Caco-2 (cell line): ENCODE measurements around the gene EXOSC5. TPM values are rescaled to one million over a fixed set of nuclear protein-coding genes. Genes with fewer than 3 reads are reported as not detected.

Experiments
- BruUV-seq: library from RNA; stranded (reverse); fragments of 400-500 nt; replicated peaks from 2 replicates; lab custom pipeline; 2021; lab: Mats Ljungman, UMichigan
- CTCF ChIA-PET: fragments of 300-600 bp; sonication (Branson Sonifier 250); formaldehyde crosslinking; loops from one replicate; lab custom pipeline; 2022; ENCODE audit warnings: antibody characterized with exemption; lab: Charles Lee
- POLR2A ChIA-PET: fragments of 300-600 bp; sonication (Branson Sonifier 250); formaldehyde crosslinking; loops from one replicate; lab custom pipeline; 2022; ENCODE audit warnings: antibody characterized with exemption; lab: Charles Lee
- DNase-seq, 2 experiments: peaks; one replicate each; pipeline versions ENCODE4 v3.0.0 to v3.0.0-alpha.2; 2020 to 2022
- H3K27me3 ChIP-seq: replicated peaks from 2 replicates; pipeline ENCODE4 v1.6.0; 2011; ENCODE audit warnings: low read length; ENCODE audit not compliant: control insufficient read depth, insufficient read depth
- H3K36me3 ChIP-seq: 2 replicates; pipeline ENCODE4 v1.5.1; 2011; ENCODE audit warnings: low read length; ENCODE audit not compliant: control insufficient read depth, insufficient read depth
- H3K4me1 ChIP-seq: fragments of 250-450 bp; sonication (Bioruptor Pico); 2 replicates; pipeline ENCODE4 v1.5.1; 2020; ENCODE audit warnings: mild to moderate bottlenecking
- H3K4me3 ChIP-seq: 2 replicates; pipeline ENCODE4 v1.5.1; 2011; ENCODE audit warnings: low read depth, mild to moderate bottlenecking, control low read depth, low read length
- H3K9me3 ChIP-seq: fragments of 250-450 bp; sonication (Bioruptor Pico); 2 replicates; pipeline ENCODE4 v1.5.1; 2020; ENCODE audit warnings: mild to moderate bottlenecking, moderate library complexity
- H3K27ac Mint-ChIP-seq: one replicate; pipeline ENCODE4 v1.8.0; 2022; ENCODE audit warnings: mixed read lengths; ENCODE audit not compliant: unreplicated experiment
- H3K27me3 Mint-ChIP-seq: one replicate; pipeline ENCODE4 v1.8.0; 2022; ENCODE audit warnings: mixed read lengths; ENCODE audit not compliant: insufficient read depth, unreplicated experiment
- H3K36me3 Mint-ChIP-seq: one replicate; pipeline ENCODE4 v1.8.0; 2022; ENCODE audit warnings: mild to moderate bottlenecking, mixed read lengths; ENCODE audit not compliant: insufficient read depth, unreplicated experiment
- H3K4me1 Mint-ChIP-seq: one replicate; pipeline ENCODE4 v1.8.0; 2022; ENCODE audit warnings: low read depth, mixed read lengths; ENCODE audit not compliant: unreplicated experiment
- H3K4me3 Mint-ChIP-seq: one replicate; pipeline ENCODE4 v1.8.0; 2022; ENCODE audit warnings: mild to moderate bottlenecking, moderate library complexity, mixed read lengths; ENCODE audit not compliant: unreplicated experiment
- H3K9me3 Mint-ChIP-seq: one replicate; pipeline ENCODE4 v1.8.0; 2022; ENCODE audit warnings: mixed read lengths; ENCODE audit not compliant: unreplicated experiment
- intact Hi-C: fragments of 100-400 bp; cut with micrococcal nuclease; formaldehyde crosslinking; loops from one replicate; pipeline ENCODE4 v1.10.0; 2022; ENCODE audit not compliant: unreplicated experiment
- total RNA-seq: library from RNA; stranded (reverse); gene quantifications from 2 replicates; pipeline ENCODE4 v1.2.3, GENCODE V29; 2022
- TF ChIP-seq, protein P1 (sequence below), 2 experiments: fragments of 200-600 bp in 1 of 2; IDR thresholded peaks; 1 replicate in 1 of 2; 2 replicates in 1 of 2; pipeline versions ENCODE4 v1.5.1 to v1.8.0; 2011 to 2022; ENCODE audit warnings: antibody characterized with exemption in 1 of 2, control low read depth in 1 of 2, inconsistent platforms in 1 of 2, low read depth in 1 of 2, low read length in 1 of 2, mild to moderate bottlenecking in 1 of 2, moderate library complexity in 1 of 2; ENCODE audit not compliant: insufficient read depth in 1 of 2, severe bottlenecking in 1 of 2, unreplicated experiment in 1 of 2

Gene EXOSC5
- total RNA-seq, 1 experiment from 2014 or later, result 36.6 TPM

DNA sequence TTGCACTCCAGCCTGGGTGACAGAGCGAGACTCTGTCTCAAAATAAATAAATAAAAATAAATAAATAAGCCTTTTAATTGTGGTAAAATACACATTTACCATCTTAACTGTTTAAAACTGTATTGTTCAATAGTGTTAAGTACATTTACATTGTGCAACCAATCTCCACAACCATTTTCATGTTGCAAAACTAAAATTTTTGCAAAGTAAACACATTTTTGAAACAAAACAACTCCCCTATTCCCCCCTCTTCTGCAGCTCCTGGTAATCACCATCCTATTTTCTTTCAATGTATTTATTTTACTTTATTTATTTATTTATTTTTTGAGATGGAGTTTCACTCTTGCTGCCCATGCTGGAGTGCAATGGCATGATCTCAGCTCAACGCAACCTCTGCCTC, 27.4 kb downstream of the EXOSC5 start:
- CTCF ChIA-PET, result no interaction called here
- H3K4me3 Mint-ChIP-seq, result no peak overlapping the region
- no peaks in the 10 kb centered on the region for H3K9me3 ChIP-seq
- no peaks in the 10 kb centered on the region for H3K27me3 Mint-ChIP-seq
- intact Hi-C loops, result no loop called here
- H3K27me3 ChIP-seq, result no peaks in the 10 kb centered on the region
- DNase-seq, result no peak
- no peaks in the 10 kb centered on the region for H3K36me3 ChIP-seq
- no peaks in the 10 kb centered on the region for H3K36me3 Mint-ChIP-seq
- TF ChIP-seq, protein P1, sequence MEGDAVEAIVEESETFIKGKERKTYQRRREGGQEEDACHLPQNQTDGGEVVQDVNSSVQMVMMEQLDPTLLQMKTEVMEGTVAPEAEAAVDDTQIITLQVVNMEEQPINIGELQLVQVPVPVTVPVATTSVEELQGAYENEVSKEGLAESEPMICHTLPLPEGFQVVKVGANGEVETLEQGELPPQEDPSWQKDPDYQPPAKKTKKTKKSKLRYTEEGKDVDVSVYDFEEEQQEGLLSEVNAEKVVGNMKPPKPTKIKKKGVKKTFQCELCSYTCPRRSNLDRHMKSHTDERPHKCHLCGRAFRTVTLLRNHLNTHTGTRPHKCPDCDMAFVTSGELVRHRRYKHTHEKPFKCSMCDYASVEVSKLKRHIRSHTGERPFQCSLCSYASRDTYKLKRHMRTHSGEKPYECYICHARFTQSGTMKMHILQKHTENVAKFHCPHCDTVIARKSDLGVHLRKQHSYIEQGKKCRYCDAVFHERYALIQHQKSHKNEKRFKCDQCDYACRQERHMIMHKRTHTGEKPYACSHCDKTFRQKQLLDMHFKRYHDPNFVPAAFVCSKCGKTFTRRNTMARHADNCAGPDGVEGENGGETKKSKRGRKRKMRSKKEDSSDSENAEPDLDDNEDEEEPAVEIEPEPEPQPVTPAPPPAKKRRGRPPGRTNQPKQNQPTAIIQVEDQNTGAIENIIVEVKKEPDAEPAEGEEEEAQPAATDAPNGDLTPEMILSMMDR (IDR thresholded peaks at IDR 0.05; ENCODE audit: insufficient read depth in 1 of 2, low read depth in 1 of 2, low read length in 1 of 2, severe bottlenecking in 1 of 2, unreplicated experiment in 1 of 2), result no peak
- no peak overlapping the region for H3K27ac Mint-ChIP-seq
- no peaks in the 10 kb centered on the region for H3K9me3 Mint-ChIP-seq
- no TSS peak for BruUV-seq
- H3K4me1 Mint-ChIP-seq, result no peaks in the 10 kb centered on the region
- peaks cover 10% of the 10 kb centered on the region for H3K4me1 ChIP-seq
- POLR2A ChIA-PET, result no interaction called here
- no peak overlapping the region for H3K4me3 ChIP-seq

DNA sequence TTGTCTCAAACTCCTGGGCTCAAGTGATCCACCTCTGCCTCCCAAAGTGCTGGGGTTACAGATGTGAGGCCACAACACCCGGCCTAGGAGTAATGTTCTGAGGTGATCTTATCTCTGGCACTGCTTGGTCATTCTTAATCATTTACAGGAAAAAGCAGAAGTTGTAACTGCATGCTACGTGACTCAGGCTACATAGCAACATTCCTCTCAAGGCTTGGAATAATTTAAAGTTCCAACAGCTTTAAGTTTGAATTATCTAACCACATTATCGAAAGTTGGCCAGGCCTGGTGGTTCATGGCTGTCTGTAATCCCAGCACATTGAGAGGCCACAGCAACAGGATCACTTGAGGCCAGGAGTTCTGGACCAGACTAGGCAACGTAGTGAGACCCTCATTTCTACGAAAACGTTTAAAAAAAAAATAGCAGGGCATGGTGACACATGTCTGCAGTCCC, 29.3 kb downstream of the EXOSC5 start:
- no peaks in the 10 kb centered on the region for H3K9me3 ChIP-seq
- H3K4me3 ChIP-seq, result no peak overlapping the region
- intact Hi-C loops, result no loop called here
- BruUV-seq, result no TSS peak
- no peaks in the 10 kb centered on the region for H3K27me3 Mint-ChIP-seq
- DNase-seq, result no peak
- H3K4me1 Mint-ChIP-seq, result no peaks in the 10 kb centered on the region
- ChIA-PET POLR2A (no interaction called here), CTCF (no interaction called here)
- H3K27ac Mint-ChIP-seq, result no peak overlapping the region
- H3K36me3 Mint-ChIP-seq, result peaks cover 14% of the 10 kb centered on the region
- H3K36me3 ChIP-seq, result no peaks in the 10 kb centered on the region
- H3K4me3 Mint-ChIP-seq, result no peak overlapping the region
- TF ChIP-seq, protein P1 (IDR thresholded peaks at IDR 0.05; ENCODE audit: insufficient read depth in 1 of 2, low read depth in 1 of 2, low read length in 1 of 2, severe bottlenecking in 1 of 2, unreplicated experiment in 1 of 2), result no peak
- H3K4me1 ChIP-seq, result peaks cover 10% of the 10 kb centered on the region
- no peaks in the 10 kb centered on the region for H3K27me3 ChIP-seq
- no peaks in the 10 kb centered on the region for H3K9me3 Mint-ChIP-seq

DNA sequence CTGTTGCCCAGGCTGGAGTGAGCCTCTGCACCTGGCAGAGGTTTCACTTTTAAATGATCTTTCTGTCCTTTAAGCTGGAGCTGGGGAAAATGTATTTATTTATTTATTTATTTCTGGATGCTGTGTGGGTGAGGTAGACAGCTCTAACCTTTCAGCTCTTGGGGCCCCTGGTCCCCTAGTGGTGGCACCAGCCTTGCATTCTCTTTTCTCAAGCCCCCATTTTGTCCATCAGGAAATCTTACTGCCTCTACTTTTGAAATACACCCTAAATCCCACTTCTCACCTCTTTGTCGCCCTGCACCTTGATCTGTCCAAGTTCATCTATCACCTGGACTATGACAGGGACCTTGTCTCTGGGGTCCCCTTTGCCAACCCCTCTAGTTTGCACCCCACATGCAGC, 31.1 kb downstream of the EXOSC5 start:
- intact Hi-C loops, result no loop called here
- TF ChIP-seq, protein P1 (IDR thresholded peaks at IDR 0.05; ENCODE audit: insufficient read depth in 1 of 2, low read depth in 1 of 2, low read length in 1 of 2, severe bottlenecking in 1 of 2, unreplicated experiment in 1 of 2), result no peak
- Mint-ChIP-seq H3K36me3 (peaks cover 15% of the 10 kb centered on the region), H3K4me1 (no peaks in the 10 kb centered on the region), H3K27me3 (no peaks in the 10 kb centered on the region), H3K9me3 (no peaks in the 10 kb centered on the region), H3K4me3 (peak overlapping the region; percentile 12), H3K27ac (peak overlapping the region; percentile 11)
- Histone ChIP-seq H3K4me3 (no peak overlapping the region), H3K27me3 (no peaks in the 10 kb centered on the region), H3K9me3 (no peaks in the 10 kb centered on the region), H3K4me1 (peaks cover 10% of the 10 kb centered on the region), H3K36me3 (no peaks in the 10 kb centered on the region)
- BruUV-seq, result no TSS peak
- ChIA-PET POLR2A (interaction anchor here (0.5 to 0.6 kb wide), 2 partner anchors 13 to 589 kb away, joined by 4 to 17 read pairs; partner anchors contain the start of gene TGFB1), CTCF (no interaction called here)
- peak in 1 of 2 experiments; percentile 28 for DNase-seq
